Colonic mucosa (tissue), 4 donors: ENCODE measurements around the gene OXSR1. TPM values are rescaled to one million over a fixed set of nuclear protein-coding genes. Genes with fewer than 3 reads are reported as not detected.

ENCODE experiments used
- DNase-seq: peaks from one replicate; pipeline ENCODE4 v3.0.0-alpha.2; 2020
- H3K27ac ChIP-seq: fragments of 200-600 bp; one replicate; pipeline ENCODE4 v1.8.0; 2021
- H3K27me3 ChIP-seq: fragments of 200-600 bp; one replicate; pipeline ENCODE4 v1.8.0; 2021
- H3K36me3 ChIP-seq: fragments of 200-600 bp; one replicate; pipeline ENCODE4 v1.8.0; 2021
- H3K4me1 ChIP-seq: fragments of 200-600 bp; one replicate; pipeline ENCODE4 v1.8.0; 2021; ENCODE audit warnings: mild to moderate bottlenecking
- H3K4me3 ChIP-seq: fragments of 200-600 bp; one replicate; pipeline ENCODE4 v1.8.0; 2021
- H3K9ac ChIP-seq, 2 donors: one replicate each; pipeline ENCODE4 v1.7.0; 2013; ENCODE audit warnings: control low read depth in 2 of 2, low read depth in 2 of 2, low read length in 2 of 2
- H3K9me3 ChIP-seq: fragments of 200-600 bp; one replicate; pipeline ENCODE4 v1.8.0; 2021
- CTCF ChIP-seq: fragments of 200-600 bp; IDR thresholded peaks from one replicate; pipeline ENCODE4 v1.8.0; 2022; ENCODE audit warnings: antibody characterized with exemption, mild to moderate bottlenecking
- intact Hi-C: fragments of 100-400 bp; cut with DNase I; formaldehyde crosslinking; loops from one replicate; pipeline ENCODE4 v1.14.1; 2022
- total RNA-seq, 2 donors: library from RNA; stranded (reverse); fragmentation: NEBNext Ultra II Directional in 1 of 2; extraction: Animal tissue kit (Norgen Biotek cat#: 25700) in 1 of 2; gene quantifications; one replicate each; pipeline ENCODE4 v1.2.1, GENCODE V29; 2021
- donor health status: healthy.
- donor health status: DM: no; HTN: no; CAD: no.
- donor health status: DM: no; HTN: no; CAD: no.

Gene OXSR1
- total RNA-seq, 2 donors from 2014 or later: 32.0 to 57.3 TPM

- no peaks in the 10 kb centered on the region for H3K9me3 ChIP-seq
- DNase-seq: no peak
- no peak for TF ChIP-seq CTCF
- no peaks in the 10 kb centered on the region for H3K27me3 ChIP-seq
- H3K4me3 ChIP-seq: no peak within 1 kb of the TSS
- no peaks in the 10 kb centered on the region for H3K4me1 ChIP-seq
- no peak within 1 kb of the TSS for H3K9ac ChIP-seq
- H3K27ac ChIP-seq: no peak within 1 kb of the TSS
- no peaks in the 10 kb centered on the region for H3K36me3 ChIP-seq
- intact Hi-C loops: no loop called here
Measured at GRCh38 chr3:38265604-38266307, 100.4 kb downstream of the OXSR1 start, which contains the start of gene SLC22A13. Gene SLC22A13 (plus strand): TSS chr3:38265812. CDS start chr3:38265861, 49 bp downstream.

- H3K27me3 ChIP-seq: no peaks in the 10 kb centered on the region
- no peaks in the 10 kb centered on the region for H3K9me3 ChIP-seq
- intact Hi-C loops: no loop called here
- H3K9ac ChIP-seq: no peak overlapping the region
- H3K4me1 ChIP-seq: no peaks in the 10 kb centered on the region
- H3K4me3 ChIP-seq: no peak overlapping the region
- no peaks in the 10 kb centered on the region for H3K36me3 ChIP-seq
- TF ChIP-seq CTCF: no peak
- H3K27ac ChIP-seq: no peak overlapping the region
- DNase-seq: no peak
Measured at GRCh38 chr3:38266810-38267209, 101.5 kb downstream of the OXSR1 start.

- intact Hi-C loops: no loop called here
Measured at GRCh38 chr3:38267662-38268061, 102.3 kb downstream of the OXSR1 start.

GRCh38 chr3:38268087-38268486 lies 102.8 kb downstream of the OXSR1 start:
- H3K27ac ChIP-seq: no peak overlapping the region
- no peaks in the 10 kb centered on the region for H3K4me1 ChIP-seq
- intact Hi-C loops: no loop called here
- H3K9me3 ChIP-seq: no peaks in the 10 kb centered on the region
- no peak for TF ChIP-seq CTCF
- no peak overlapping the region for H3K4me3 ChIP-seq
- no peaks in the 10 kb centered on the region for H3K27me3 ChIP-seq
- no peak overlapping the region for H3K9ac ChIP-seq
- DNase-seq: no peak
- no peaks in the 10 kb centered on the region for H3K36me3 ChIP-seq

More at GRCh38 chr3:38267662-38268061, 102.3 kb downstream of the OXSR1 start:
- no peak for TF ChIP-seq CTCF
- Histone ChIP-seq H3K9me3 (no peaks in the 10 kb centered on the region), H3K4me3 (no peak overlapping the region), H3K9ac (no peak overlapping the region), H3K27ac (no peak overlapping the region), H3K4me1 (no peaks in the 10 kb centered on the region), H3K36me3 (no peaks in the 10 kb centered on the region), H3K27me3 (no peaks in the 10 kb centered on the region)
- no peak for DNase-seq

GRCh38 chr3:38268522-38268921 lies 103.2 kb downstream of the OXSR1 start:
- DNase-seq: no peak
- no peak for TF ChIP-seq CTCF
- H3K36me3 ChIP-seq: no peaks in the 10 kb centered on the region
- intact Hi-C loops: no loop called here
- H3K9me3 ChIP-seq: no peaks in the 10 kb centered on the region
- no peak overlapping the region for H3K4me3 ChIP-seq
- no peak overlapping the region for H3K27ac ChIP-seq
- no peaks in the 10 kb centered on the region for H3K27me3 ChIP-seq
- H3K4me1 ChIP-seq: no peaks in the 10 kb centered on the region
- no peak overlapping the region for H3K9ac ChIP-seq
